ENCODE data around the gene FRMPD1.

- TF ChIP-seq CTCF (IDR thresholded peaks at IDR 0.05) (no peak), POLR2A (IDR thresholded peaks at IDR 0.05) (no peak)
Observed at GRCh38 chr9:37611014-37611413, 39.7 kb upstream of the FRMPD1 start.
